ENCODE results near the gene RPL36. TPM values are rescaled to one million over a fixed set of nuclear protein-coding genes. Genes with fewer than 3 reads are reported as not detected.

The RPL36 gene
- total RNA-seq, 1 donor from 2014 or later, result 1,717 TPM

GRCh38 chr19:5673752-5674151 lies 16.3 kb upstream of the RPL36 start:
- no peaks in the 10 kb centered on the region for H3K27me3 ChIP-seq (ENCODE audit: control insufficient read depth, insufficient read depth, low read length)
- no peak for DNase-seq (ENCODE audit: low read depth)
- no peak overlapping the region for H3K4me3 ChIP-seq (ENCODE audit: low read depth, low read length)
- no peak for TF ChIP-seq CTCF (IDR thresholded peaks at IDR 0.05; ENCODE audit: insufficient read depth, low read length, poor library complexity, severe bottlenecking)
- peaks cover 3% of the 10 kb centered on the region for H3K36me3 ChIP-seq (ENCODE audit: control insufficient read depth, insufficient read depth, low read length)

- no peak overlapping the region for H3K4me3 ChIP-seq (ENCODE audit: low read depth, low read length)
- H3K27me3 ChIP-seq (ENCODE audit: control insufficient read depth, insufficient read depth, low read length), result no peaks in the 10 kb centered on the region
- DNase-seq (ENCODE audit: low read depth), result no peak
These were observed 15.4 kb upstream of the RPL36 start for GRCh38 chr19:5674714-5675113.

GRCh38 chr19:5676105-5676771 lies 13.9 kb upstream of the RPL36 start:
- no peak overlapping the region for H3K4me3 ChIP-seq (ENCODE audit: low read depth, low read length)
- no peak for DNase-seq (ENCODE audit: low read depth)
- TF ChIP-seq CTCF (IDR thresholded peaks at IDR 0.05; ENCODE audit: insufficient read depth, low read length, poor library complexity, severe bottlenecking), result no peak

More at GRCh38 chr19:5674714-5675113, 15.4 kb upstream of the RPL36 start:
- H3K36me3 ChIP-seq (ENCODE audit: control insufficient read depth, insufficient read depth, low read length), result no peaks in the 10 kb centered on the region
- no peak for TF ChIP-seq CTCF (IDR thresholded peaks at IDR 0.05; ENCODE audit: insufficient read depth, low read length, poor library complexity, severe bottlenecking)

GRCh38 chr19:5676772-5677105 lies 13.4 kb upstream of the RPL36 start:
- no peaks in the 10 kb centered on the region for H3K36me3 ChIP-seq (ENCODE audit: control insufficient read depth, insufficient read depth, low read length)
- TF ChIP-seq CTCF (IDR thresholded peaks at IDR 0.05; ENCODE audit: insufficient read depth, low read length, poor library complexity, severe bottlenecking), result no peak
- DNase-seq (ENCODE audit: low read depth), result no peak
- H3K4me3 ChIP-seq (ENCODE audit: low read depth, low read length), result no peak overlapping the region
- H3K27me3 ChIP-seq (ENCODE audit: control insufficient read depth, insufficient read depth, low read length), result no peaks in the 10 kb centered on the region

More at GRCh38 chr19:5676105-5676771, 13.9 kb upstream of the RPL36 start:
- Histone ChIP-seq H3K27me3 (ENCODE audit: control insufficient read depth, insufficient read depth, low read length) (no peaks in the 10 kb centered on the region), H3K36me3 (ENCODE audit: control insufficient read depth, insufficient read depth, low read length) (no peaks in the 10 kb centered on the region)

- H3K27me3 ChIP-seq (ENCODE audit: control insufficient read depth, insufficient read depth, low read length), result no peaks in the 10 kb centered on the region
- no peak for TF ChIP-seq CTCF (IDR thresholded peaks at IDR 0.05; ENCODE audit: insufficient read depth, low read length, poor library complexity, severe bottlenecking)
- H3K36me3 ChIP-seq (ENCODE audit: control insufficient read depth, insufficient read depth, low read length), result no peaks in the 10 kb centered on the region
- no peak overlapping the region for H3K4me3 ChIP-seq (ENCODE audit: low read depth, low read length)
- DNase-seq (ENCODE audit: low read depth), result no peak
These were observed 13.0 kb upstream of the RPL36 start for GRCh38 chr19:5677136-5677535.

- Histone ChIP-seq H3K4me3 (ENCODE audit: low read depth, low read length) (no peak overlapping the region), H3K27me3 (ENCODE audit: control insufficient read depth, insufficient read depth, low read length) (no peaks in the 10 kb centered on the region), H3K36me3 (ENCODE audit: control insufficient read depth, insufficient read depth, low read length) (no peaks in the 10 kb centered on the region)
- TF ChIP-seq CTCF (IDR thresholded peaks at IDR 0.05; ENCODE audit: insufficient read depth, low read length, poor library complexity, severe bottlenecking), result no peak
- DNase-seq (ENCODE audit: low read depth), result no peak
These were observed 12.5 kb upstream of the RPL36 start for GRCh38 chr19:5677580-5677979.

Data from kidney epithelial cell (primary cell).